HG03060 (cell line): ENCODE results near the gene GPC2.
"Not testable (repeated sequence)": the region's sequence is repeated elsewhere in the genome, so short reads cannot be mapped to it uniquely, and the experiment has no call there.

Source experiments
- ATAC-seq: cut with Tn5 transposase; IDR thresholded peaks from one replicate; pipeline ENCODE4 v1.9.1; 2021; ENCODE audit warnings: low read depth, moderate number of reproducible peaks; ENCODE audit not compliant: unreplicated experiment

Gene GPC2

GRCh38 chr7:100153708-100154535, 23.3 kb downstream of the GPC2 start:
- no peak for ATAC-seq

- ATAC-seq = no peak
These were observed 24.1 kb downstream of the GPC2 start for GRCh38 chr7:100152937-100153666.

- no peak for ATAC-seq
These were observed 24.8 kb downstream of the GPC2 start for GRCh38 chr7:100152404-100152803.

GRCh38 chr7:100148559-100149328, 28.4 kb downstream of the GPC2 start, which contains the start of gene LAMTOR4:
Gene LAMTOR4, plus strand, starts transcription at chr7:100148918. Its CDS starts 55 bp downstream, at chr7:100148973.
- peak; percentile 99 for ATAC-seq

GRCh38 chr7:100148225-100148558, 29.0 kb downstream of the GPC2 start:
- ATAC-seq = no peak

- no peak for ATAC-seq
These were observed 29.9 kb downstream of the GPC2 start for GRCh38 chr7:100147278-100147677.

- ATAC-seq = not testable (repeated sequence)
These were observed 30.8 kb downstream of the GPC2 start for GRCh38 chr7:100146350-100146749.

GRCh38 chr7:100142461-100142860, 34.7 kb downstream of the GPC2 start:
- no peak for ATAC-seq

GRCh38 chr7:100141555-100141949, 35.6 kb downstream of the GPC2 start:
- no peak for ATAC-seq

- no peak for ATAC-seq
These were observed 39.1 kb downstream of the GPC2 start for GRCh38 chr7:100137851-100138760.

- no peak for ATAC-seq
These were observed 44.5 kb downstream of the GPC2 start for GRCh38 chr7:100132697-100133151.

- no peak for ATAC-seq
These were observed 45.1 kb downstream of the GPC2 start for GRCh38 chr7:100132126-100132525.

- ATAC-seq = no peak
These were observed 46.4 kb downstream of the GPC2 start for GRCh38 chr7:100130608-100131453.

- not testable (repeated sequence) for ATAC-seq
These were observed 47.0 kb downstream of the GPC2 start for GRCh38 chr7:100130220-100130607.

GRCh38 chr7:100128637-100128963, 48.6 kb downstream of the GPC2 start:
- no peak for ATAC-seq

- ATAC-seq = no peak
These were observed 49.1 kb downstream of the GPC2 start for GRCh38 chr7:100127866-100128636.

- ATAC-seq = no peak
These were observed 50.0 kb downstream of the GPC2 start, which contains the start of gene MBLAC1 for GRCh38 chr7:100126931-100127865. Gene MBLAC1, plus strand, starts transcription at chr7:100126967. Its CDS starts 429 bp downstream, at chr7:100127396.
